OCI-LY3 (cell line): Measurements from ENCODE around the gene COG2.

Experiments
- EZH2phosphoT487 ChIP-seq: fragments of 200-600 bp; shearing (Covaris generic); IDR thresholded peaks from 2 replicates; pipeline ENCODE4 v1.6.1; 2018; ENCODE audit warnings: antibody characterized with exemption, mixed run types, low read depth
- TF ChIP-seq, protein P1 (sequence below): fragments of 200-600, 300-600 bp; sonication (generic); IDR thresholded peaks from 2 replicates; pipeline ENCODE4 v1.5.1; 2014; ENCODE audit warnings: antibody characterized with exemption, low read length, low read depth

DNA sequence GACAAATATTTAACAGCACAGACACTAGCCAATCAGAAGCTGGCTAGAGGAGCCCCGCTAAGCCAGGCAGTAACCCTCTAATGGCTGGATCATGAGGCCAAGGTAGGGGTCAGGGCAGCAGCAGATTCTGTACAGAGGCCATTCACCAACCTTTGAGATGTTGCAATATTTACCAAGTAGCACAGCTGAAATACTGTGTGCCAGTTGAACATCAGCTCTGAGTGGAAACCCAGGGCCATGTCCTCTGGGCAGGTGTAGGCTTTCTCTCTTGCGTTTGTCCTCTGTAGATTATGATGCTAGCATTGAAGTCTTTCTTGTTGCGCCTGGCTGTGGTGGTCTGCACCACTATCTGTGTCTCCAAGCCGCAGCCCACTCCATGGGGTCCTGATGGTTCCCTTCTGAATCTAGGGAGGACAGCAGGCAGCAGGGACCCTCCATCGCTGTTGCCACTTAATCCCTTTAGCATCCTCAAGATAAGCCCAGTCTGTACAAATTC is 2.5 kb upstream of the COG2 start:
- TF ChIP-seq, protein P1, sequence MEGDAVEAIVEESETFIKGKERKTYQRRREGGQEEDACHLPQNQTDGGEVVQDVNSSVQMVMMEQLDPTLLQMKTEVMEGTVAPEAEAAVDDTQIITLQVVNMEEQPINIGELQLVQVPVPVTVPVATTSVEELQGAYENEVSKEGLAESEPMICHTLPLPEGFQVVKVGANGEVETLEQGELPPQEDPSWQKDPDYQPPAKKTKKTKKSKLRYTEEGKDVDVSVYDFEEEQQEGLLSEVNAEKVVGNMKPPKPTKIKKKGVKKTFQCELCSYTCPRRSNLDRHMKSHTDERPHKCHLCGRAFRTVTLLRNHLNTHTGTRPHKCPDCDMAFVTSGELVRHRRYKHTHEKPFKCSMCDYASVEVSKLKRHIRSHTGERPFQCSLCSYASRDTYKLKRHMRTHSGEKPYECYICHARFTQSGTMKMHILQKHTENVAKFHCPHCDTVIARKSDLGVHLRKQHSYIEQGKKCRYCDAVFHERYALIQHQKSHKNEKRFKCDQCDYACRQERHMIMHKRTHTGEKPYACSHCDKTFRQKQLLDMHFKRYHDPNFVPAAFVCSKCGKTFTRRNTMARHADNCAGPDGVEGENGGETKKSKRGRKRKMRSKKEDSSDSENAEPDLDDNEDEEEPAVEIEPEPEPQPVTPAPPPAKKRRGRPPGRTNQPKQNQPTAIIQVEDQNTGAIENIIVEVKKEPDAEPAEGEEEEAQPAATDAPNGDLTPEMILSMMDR = no peak
- no peak for TF ChIP-seq EZH2phosphoT487
